Cardiac fibroblast (primary cell): ENCODE measurements around the gene EIF4A3.

Experiments
- DNase-seq, 2 donors: peaks; one replicate each; pipeline versions ENCODE4 v3.0.0 to v3.0.0-alpha.2; 2010; ENCODE audit warnings: low read depth in 2 of 2
- H3K4me3 ChIP-seq, 2 donors: replicated peaks in 1 of 2; 1 replicate in 1 of 2; 2 replicates in 1 of 2; pipeline ENCODE4 v1.5.1; 2011; ENCODE audit warnings: low read depth in 2 of 2, low read length in 2 of 2, mild to moderate bottlenecking in 2 of 2, moderate library complexity in 1 of 2
- TF ChIP-seq, protein P1 (sequence below): IDR thresholded peaks from one replicate; pipeline ENCODE4 v1.5.1; 2011; ENCODE audit warnings: low read depth, mild to moderate bottlenecking, low read length, inconsistent platforms

EIF4A3 gene

DNA sequence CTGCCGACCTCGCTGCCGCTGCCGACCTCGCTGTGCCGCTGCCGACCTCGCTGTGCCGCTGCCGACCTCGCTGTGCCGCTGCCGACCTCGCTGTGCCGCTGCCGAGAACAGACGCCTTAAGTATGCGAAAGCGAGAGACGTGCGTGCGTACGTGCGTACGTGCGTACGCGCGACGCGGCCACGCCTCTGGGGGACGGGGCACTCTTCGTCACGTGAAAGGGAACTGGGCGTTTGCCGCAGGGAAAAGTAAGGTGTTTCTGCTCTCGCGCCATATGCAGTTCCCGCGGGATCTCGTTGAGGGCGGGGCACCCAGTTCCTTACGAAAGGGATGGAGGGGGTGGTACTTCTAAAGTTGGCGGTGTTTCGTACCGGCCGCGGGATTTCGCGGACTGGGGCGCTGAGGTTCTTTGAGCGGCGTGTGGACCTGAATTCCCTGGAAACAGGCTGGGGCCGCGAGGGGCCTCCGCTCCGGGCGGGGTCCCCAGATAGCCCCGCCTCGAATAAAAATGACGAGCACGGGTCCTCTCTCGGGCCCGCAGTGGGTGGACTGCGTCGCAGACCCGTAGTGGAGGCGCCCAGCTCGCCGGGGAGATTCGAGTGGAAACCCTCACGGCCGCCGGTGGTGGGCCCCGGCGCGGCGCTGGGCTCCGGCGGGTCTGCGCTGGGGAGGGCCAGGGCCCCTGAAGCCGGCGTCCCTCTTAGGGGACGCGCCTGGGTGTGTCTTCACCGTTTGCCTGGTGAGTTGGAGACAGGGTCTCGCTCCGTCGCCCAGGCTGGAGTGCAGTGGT, at the start of gene EIF4A3:
Gene EIF4A3 (minus strand): TSS at position 94 of the 788 bp plus-strand sequence. CDS start 167 bp downstream, outside the sequence.
- H3K4me3 ChIP-seq: peak within 1 kb of the TSS; percentile 80 to 98
- peak; percentile 99 to 100 for DNase-seq
- TF ChIP-seq, protein P1, sequence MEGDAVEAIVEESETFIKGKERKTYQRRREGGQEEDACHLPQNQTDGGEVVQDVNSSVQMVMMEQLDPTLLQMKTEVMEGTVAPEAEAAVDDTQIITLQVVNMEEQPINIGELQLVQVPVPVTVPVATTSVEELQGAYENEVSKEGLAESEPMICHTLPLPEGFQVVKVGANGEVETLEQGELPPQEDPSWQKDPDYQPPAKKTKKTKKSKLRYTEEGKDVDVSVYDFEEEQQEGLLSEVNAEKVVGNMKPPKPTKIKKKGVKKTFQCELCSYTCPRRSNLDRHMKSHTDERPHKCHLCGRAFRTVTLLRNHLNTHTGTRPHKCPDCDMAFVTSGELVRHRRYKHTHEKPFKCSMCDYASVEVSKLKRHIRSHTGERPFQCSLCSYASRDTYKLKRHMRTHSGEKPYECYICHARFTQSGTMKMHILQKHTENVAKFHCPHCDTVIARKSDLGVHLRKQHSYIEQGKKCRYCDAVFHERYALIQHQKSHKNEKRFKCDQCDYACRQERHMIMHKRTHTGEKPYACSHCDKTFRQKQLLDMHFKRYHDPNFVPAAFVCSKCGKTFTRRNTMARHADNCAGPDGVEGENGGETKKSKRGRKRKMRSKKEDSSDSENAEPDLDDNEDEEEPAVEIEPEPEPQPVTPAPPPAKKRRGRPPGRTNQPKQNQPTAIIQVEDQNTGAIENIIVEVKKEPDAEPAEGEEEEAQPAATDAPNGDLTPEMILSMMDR: no peak

DNA sequence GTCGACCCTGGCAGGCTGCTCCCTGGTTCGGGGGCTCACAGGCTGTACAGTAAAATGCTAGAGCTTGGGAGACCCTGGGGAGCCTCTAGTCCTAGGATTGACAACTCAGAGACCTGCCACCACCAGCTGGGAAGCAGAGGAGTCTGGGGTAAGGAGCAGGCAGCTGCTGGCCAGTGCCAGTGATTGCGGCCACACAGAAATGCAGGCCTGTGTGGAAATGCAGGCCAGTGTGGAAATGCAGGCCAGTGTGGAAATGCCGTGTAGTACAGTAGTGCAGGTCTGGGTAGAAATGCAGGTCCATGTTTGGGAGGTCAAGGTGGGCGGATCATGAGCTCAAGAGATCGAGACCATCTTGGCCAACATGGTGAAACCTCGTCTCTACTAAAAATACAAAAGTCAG, 49.7 kb upstream of the EIF4A3 start:
- DNase-seq: no peak
- H3K4me3 ChIP-seq: no peak overlapping the region
- TF ChIP-seq, protein P1: no peak

DNA sequence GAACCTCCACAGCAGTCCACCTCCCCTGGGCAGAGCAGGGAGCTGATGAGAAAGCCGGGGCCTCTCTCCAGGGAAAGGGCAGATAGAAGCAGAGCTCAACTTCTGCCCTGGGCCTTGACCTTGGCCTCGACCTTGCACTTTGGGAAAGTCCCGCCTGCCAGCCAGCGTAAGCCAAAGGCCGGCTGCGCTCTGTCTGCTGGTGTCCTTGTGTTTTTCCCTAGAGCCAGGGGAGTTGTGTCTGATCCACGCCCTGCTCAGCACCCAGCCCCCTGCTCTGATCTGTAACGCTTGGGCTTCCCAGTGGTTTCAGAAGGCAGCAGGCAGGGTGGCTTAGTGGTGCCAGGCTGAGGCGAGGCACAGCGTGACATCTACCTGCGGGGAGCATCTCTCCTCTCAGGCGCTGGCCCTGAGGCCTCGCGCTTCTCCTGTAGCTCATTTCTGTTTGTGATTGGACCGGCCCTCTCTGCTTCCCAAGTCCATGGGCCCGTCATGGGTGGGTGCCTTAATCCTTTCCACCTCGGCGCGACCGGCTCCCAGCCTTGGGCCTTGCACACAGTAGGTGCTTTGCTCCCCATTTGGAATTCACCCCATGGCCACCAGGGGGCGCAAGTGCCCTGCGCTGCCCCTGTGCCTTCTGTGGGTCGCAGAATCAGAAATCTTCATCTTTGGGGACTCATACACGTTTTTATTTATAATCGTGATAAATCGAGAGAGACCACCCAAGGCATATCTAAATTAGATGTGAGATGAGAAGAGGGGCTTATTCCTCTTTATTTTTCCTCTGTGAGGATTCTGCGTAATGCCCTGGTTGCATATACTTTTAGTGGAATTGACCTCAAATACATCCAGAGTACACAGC, 49.0 kb upstream of the EIF4A3 start:
- TF ChIP-seq, protein P1: peak; percentile 95
- peak; percentile 11 to 33 for DNase-seq
- no peak overlapping the region for H3K4me3 ChIP-seq

DNA sequence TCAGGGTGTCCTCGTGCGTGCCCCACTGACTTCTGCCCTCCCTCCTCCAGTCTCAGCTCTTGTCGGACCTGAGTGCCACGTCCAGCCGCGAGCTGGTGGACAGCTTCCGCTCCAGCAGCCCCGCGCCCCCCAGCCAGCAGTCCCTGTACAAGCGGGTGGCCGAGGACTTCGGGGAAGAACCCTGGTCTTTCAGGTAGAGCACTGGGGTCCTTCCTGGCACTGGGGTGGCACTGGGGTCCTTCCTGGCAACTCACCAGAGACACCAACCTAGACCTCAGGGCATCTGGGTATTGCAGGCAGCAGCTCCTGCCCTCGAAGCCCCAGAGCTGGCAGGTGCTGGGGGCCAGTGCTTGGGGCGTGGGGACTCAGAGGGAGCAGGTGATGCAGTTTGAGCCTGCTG, 48.2 kb upstream of the EIF4A3 start:
- no peak for DNase-seq
- H3K4me3 ChIP-seq: no peak overlapping the region
- TF ChIP-seq, protein P1: no peak

DNA sequence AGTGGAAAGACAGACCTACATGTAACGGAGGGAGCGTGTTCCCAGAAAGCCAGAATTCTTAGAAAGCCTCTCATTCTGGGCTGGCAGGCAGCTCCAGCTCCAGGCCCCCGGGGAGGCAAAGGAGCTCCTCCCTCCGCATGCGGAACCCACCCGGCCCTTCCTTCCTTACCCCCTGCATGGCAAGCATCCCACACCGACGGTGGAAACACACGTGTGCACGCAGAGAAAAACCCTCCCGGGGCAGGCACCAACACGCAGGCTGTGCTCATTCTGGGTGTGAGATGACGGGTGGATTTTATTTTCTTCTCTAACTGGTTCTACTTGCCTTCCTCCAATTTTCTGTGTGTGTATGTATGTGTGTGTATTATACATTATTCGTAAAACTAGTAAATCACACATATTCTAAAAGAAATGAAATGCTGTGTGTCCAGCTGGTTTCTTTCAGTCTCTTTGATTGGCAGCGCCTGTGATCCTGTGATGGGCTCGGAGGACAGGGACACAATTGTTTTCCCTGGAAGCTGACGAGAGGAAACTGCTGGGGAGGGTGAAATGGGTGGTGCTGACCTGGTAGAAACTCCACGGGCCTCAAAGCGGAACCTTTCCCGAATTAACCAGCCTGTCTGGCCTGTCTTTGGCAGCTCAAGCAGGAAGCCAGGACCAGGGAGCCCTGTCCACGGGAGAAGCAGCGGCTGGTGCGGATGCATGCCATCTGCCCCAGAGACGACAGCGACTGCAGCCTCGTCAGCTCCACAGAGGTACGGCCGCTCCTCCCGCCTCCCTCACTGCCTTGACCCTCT, 45.1 kb upstream of the EIF4A3 start:
- DNase-seq: peak in 1 of 2 donors; percentile 32
- no peak overlapping the region for H3K4me3 ChIP-seq

DNA sequence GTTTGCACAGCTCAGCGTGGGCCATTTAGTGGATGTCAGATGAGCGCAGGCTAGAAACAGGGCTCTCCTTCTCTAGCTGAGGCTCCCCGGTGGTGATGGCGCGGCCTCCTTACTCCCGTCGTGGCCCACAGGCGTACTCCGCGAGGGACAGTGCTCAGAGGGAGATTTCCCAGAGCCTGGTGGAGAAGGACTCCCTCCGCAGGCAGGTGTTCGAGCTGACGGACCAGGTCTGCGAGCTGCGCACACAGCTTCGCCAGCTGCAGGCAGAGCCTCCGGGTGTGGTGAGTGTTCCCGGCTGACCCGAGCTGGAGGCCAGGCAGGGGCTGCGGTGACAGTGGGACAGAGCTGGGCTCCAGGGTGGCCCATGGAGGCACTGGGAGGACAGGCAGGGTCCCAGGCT, 44.3 kb upstream of the EIF4A3 start:
- TF ChIP-seq, protein P1: no peak
- no peak overlapping the region for H3K4me3 ChIP-seq
- no peak for DNase-seq

More for the DNA sequence above, 45.1 kb upstream of the EIF4A3 start:
- TF ChIP-seq, protein P1: no peak
